Neural cell (in vitro differentiated cells): ENCODE results near the gene C3. TPM values are rescaled to one million over a fixed set of nuclear protein-coding genes. Genes with fewer than 3 reads are reported as not detected.

Experiments
- H2AFZ ChIP-seq: fragments of 200-600, 300-800 bp; sonication (generic), shearing (Covaris generic); 2 replicates; pipeline ENCODE4 v1.6.0; 2014; ENCODE audit warnings: low read depth, mild to moderate bottlenecking, antibody characterized with exemption, low read length, moderate library complexity
- H3F3A ChIP-seq: fragments of 200-600 bp; shearing (Covaris generic); 2 replicates; pipeline ENCODE4 v1.6.1; 2016; ENCODE audit warnings: mild to moderate bottlenecking, moderate library complexity, mixed read lengths, antibody characterized with exemption, low read length; ENCODE audit not compliant: insufficient read depth, poor library complexity, severe bottlenecking
- H3K27ac ChIP-seq: fragments of 200-600, 300-800 bp; sonication (generic), shearing (Covaris generic); 2 replicates; pipeline ENCODE4 v1.5.1; 2014; ENCODE audit warnings: mild to moderate bottlenecking, low read length, moderate library complexity
- H3K27me3 ChIP-seq: fragments of 300-800, 200-600 bp; sonication (generic), shearing (Covaris generic); 2 replicates; pipeline ENCODE4 v1.6.0; 2014; ENCODE audit warnings: mild to moderate bottlenecking, low read depth, low read length, moderate library complexity; ENCODE audit not compliant: insufficient read depth
- H3K36me3 ChIP-seq: fragments of 300-800, 200-600 bp; sonication (generic), shearing (Covaris generic); 2 replicates; pipeline ENCODE4 v1.5.1; 2014; ENCODE audit warnings: mild to moderate bottlenecking, antibody characterized with exemption, low read length, moderate library complexity; ENCODE audit not compliant: insufficient read depth
- H3K4me2 ChIP-seq: fragments of 300-800, 200-600 bp; sonication (generic), shearing (Covaris generic); 2 replicates; pipeline ENCODE4 v1.6.0; 2014; ENCODE audit warnings: mild to moderate bottlenecking, low read length
- H3K4me3 ChIP-seq: fragments of 300-800, 200-600 bp; sonication (generic), shearing (Covaris generic); 2 replicates; pipeline ENCODE4 v1.5.1; 2014; ENCODE audit warnings: mild to moderate bottlenecking, low read length, moderate library complexity
- H3K79me2 ChIP-seq: fragments of 200-600 bp; shearing (Covaris generic); replicated peaks from 2 replicates; pipeline ENCODE4 v1.6.0; 2014; ENCODE audit warnings: mild to moderate bottlenecking, low read length, moderate library complexity; ENCODE audit not compliant: insufficient read depth
- H3K9ac ChIP-seq: fragments of 300-800, 200-600 bp; sonication (generic), shearing (Covaris generic); 2 replicates; pipeline ENCODE4 v1.6.1; 2016; ENCODE audit warnings: mild to moderate bottlenecking, low read length, mixed read lengths
- H3K9me2 ChIP-seq: fragments of 200-600 bp; shearing (Covaris generic); 2 replicates; pipeline ENCODE4 v1.6.1; 2016; ENCODE audit warnings: mild to moderate bottlenecking, low read length, mixed read lengths; ENCODE audit not compliant: insufficient read depth
- H3K9me3 ChIP-seq: fragments of 200-600, 300-800 bp; sonication (generic), shearing (Covaris generic); 2 replicates; pipeline ENCODE4 v1.6.1; 2016; ENCODE audit warnings: mild to moderate bottlenecking, mixed run types, low read length, moderate library complexity, mixed read lengths
- H4K20me1 ChIP-seq: fragments of 200-600 bp; shearing (Covaris generic); 2 replicates; pipeline ENCODE4 v1.6.1; 2016; ENCODE audit warnings: mild to moderate bottlenecking, mixed run types; ENCODE audit not compliant: insufficient read depth
- EP300 ChIP-seq: fragments of 450-650 bp; conservative IDR thresholded peaks from 2 replicates; pipeline ENCODE4 v1.6.1; 2014; ENCODE audit warnings: antibody characterized with exemption, mild to moderate bottlenecking, moderate library complexity; ENCODE audit not compliant: poor library complexity, severe bottlenecking
- EZH2 ChIP-seq: fragments of 200-600, 300-800 bp; shearing (Covaris generic), sonication (generic); IDR thresholded peaks from 2 replicates; pipeline ENCODE4 v1.6.1; 2014; ENCODE audit warnings: antibody characterized with exemption, low read length, borderline replicate concordance, mild to moderate bottlenecking; ENCODE audit not compliant: insufficient read depth, poor library complexity, severe bottlenecking
- MXI1 ChIP-seq: fragments of 450-650 bp; conservative IDR thresholded peaks from 2 replicates; pipeline ENCODE4 v1.6.1; 2014; ENCODE audit warnings: antibody characterized with exemption, mild to moderate bottlenecking; ENCODE audit not compliant: poor library complexity, severe bottlenecking
- POLR2AphosphoS5 ChIP-seq: IDR thresholded peaks from 2 replicates; pipeline ENCODE4 v1.6.1; 2012
- RAD21 ChIP-seq: fragments of 450-650 bp; conservative IDR thresholded peaks from 2 replicates; pipeline ENCODE4 v1.6.1; 2014; ENCODE audit warnings: antibody characterized with exemption, mild to moderate bottlenecking, moderate library complexity
- SMC3 ChIP-seq: fragments of 450-650 bp; conservative IDR thresholded peaks from 2 replicates; pipeline ENCODE4 v1.6.1; 2014; ENCODE audit warnings: antibody characterized with exemption, mild to moderate bottlenecking, moderate library complexity; ENCODE audit not compliant: poor library complexity
- TAF1 ChIP-seq: IDR thresholded peaks from 2 replicates; pipeline ENCODE4 v1.6.1; 2012; ENCODE audit warnings: low read depth
- polyA plus RNA-seq: library from polyadenylated mRNA; depleted of rRNA; stranded (reverse); fragments of >200 nt; gene quantifications from 2 replicates; pipeline ENCODE4 v1.2.3, GENCODE V29; 2014
- TF ChIP-seq, protein P1 (sequence below): IDR thresholded peaks from 2 replicates; pipeline ENCODE4 v1.6.1; 2012; ENCODE audit warnings: borderline replicate concordance
- TF ChIP-seq, protein P2 (sequence below): fragments of 450-650 bp; IDR thresholded peaks from 2 replicates; pipeline ENCODE4 v1.5.1; 2014; ENCODE audit warnings: antibody characterized with exemption, mild to moderate bottlenecking, moderate library complexity; ENCODE audit not compliant: poor library complexity, severe bottlenecking

The C3 gene
- polyA plus RNA-seq, 1 donor from 2014 or later, result not detected

DNA sequence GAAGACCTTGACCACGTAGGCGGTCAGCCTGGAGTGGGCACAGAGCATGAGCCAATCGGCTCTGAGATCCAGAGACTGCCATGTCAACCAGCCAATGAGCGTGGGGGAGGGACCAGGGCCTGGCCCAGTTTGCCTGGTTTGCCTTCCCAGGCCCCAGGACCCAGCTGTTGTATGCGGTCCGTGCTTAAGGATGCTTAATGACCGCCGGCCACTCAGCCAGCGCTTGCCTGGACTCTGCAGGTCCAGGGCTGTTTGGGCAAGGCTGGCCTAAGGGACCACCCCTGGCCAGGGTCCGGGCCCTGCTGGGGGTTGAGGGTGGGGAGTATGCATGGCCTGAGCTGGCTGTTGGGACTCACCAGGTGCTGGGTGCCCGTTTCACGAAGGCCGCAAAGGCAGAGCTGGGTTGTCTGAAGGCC lies 27.4 kb downstream of the C3 start:
- Histone ChIP-seq H3K9me3 (no peaks in the 10 kb centered on the region), H3K79me2 (no peaks in the 10 kb centered on the region), H3K9ac (no peak overlapping the region), H3K27me3 (no peaks in the 10 kb centered on the region), H4K20me1 (no peaks in the 10 kb centered on the region), H3K36me3 (no peaks in the 10 kb centered on the region), H3K27ac (no peak overlapping the region), H3K9me2 (no peaks in the 10 kb centered on the region), H2AFZ (no peak overlapping the region), H3K4me2 (no peak overlapping the region), H3F3A (no peaks in the 10 kb centered on the region), H3K4me3 (no peak overlapping the region)
- no peak for TF ChIP-seq TAF1
- no peak for TF ChIP-seq SMC3
- TF ChIP-seq EZH2, result no peak
- TF ChIP-seq POLR2AphosphoS5, result no peak
- no peak for TF ChIP-seq EP300
- TF ChIP-seq, protein P1, sequence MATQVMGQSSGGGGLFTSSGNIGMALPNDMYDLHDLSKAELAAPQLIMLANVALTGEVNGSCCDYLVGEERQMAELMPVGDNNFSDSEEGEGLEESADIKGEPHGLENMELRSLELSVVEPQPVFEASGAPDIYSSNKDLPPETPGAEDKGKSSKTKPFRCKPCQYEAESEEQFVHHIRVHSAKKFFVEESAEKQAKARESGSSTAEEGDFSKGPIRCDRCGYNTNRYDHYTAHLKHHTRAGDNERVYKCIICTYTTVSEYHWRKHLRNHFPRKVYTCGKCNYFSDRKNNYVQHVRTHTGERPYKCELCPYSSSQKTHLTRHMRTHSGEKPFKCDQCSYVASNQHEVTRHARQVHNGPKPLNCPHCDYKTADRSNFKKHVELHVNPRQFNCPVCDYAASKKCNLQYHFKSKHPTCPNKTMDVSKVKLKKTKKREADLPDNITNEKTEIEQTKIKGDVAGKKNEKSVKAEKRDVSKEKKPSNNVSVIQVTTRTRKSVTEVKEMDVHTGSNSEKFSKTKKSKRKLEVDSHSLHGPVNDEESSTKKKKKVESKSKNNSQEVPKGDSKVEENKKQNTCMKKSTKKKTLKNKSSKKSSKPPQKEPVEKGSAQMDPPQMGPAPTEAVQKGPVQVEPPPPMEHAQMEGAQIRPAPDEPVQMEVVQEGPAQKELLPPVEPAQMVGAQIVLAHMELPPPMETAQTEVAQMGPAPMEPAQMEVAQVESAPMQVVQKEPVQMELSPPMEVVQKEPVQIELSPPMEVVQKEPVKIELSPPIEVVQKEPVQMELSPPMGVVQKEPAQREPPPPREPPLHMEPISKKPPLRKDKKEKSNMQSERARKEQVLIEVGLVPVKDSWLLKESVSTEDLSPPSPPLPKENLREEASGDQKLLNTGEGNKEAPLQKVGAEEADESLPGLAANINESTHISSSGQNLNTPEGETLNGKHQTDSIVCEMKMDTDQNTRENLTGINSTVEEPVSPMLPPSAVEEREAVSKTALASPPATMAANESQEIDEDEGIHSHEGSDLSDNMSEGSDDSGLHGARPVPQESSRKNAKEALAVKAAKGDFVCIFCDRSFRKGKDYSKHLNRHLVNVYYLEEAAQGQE, result no peak
- TF ChIP-seq RAD21, result no peak
- TF ChIP-seq, protein P2, sequence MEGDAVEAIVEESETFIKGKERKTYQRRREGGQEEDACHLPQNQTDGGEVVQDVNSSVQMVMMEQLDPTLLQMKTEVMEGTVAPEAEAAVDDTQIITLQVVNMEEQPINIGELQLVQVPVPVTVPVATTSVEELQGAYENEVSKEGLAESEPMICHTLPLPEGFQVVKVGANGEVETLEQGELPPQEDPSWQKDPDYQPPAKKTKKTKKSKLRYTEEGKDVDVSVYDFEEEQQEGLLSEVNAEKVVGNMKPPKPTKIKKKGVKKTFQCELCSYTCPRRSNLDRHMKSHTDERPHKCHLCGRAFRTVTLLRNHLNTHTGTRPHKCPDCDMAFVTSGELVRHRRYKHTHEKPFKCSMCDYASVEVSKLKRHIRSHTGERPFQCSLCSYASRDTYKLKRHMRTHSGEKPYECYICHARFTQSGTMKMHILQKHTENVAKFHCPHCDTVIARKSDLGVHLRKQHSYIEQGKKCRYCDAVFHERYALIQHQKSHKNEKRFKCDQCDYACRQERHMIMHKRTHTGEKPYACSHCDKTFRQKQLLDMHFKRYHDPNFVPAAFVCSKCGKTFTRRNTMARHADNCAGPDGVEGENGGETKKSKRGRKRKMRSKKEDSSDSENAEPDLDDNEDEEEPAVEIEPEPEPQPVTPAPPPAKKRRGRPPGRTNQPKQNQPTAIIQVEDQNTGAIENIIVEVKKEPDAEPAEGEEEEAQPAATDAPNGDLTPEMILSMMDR, result no peak
- no peak for TF ChIP-seq MXI1

DNA sequence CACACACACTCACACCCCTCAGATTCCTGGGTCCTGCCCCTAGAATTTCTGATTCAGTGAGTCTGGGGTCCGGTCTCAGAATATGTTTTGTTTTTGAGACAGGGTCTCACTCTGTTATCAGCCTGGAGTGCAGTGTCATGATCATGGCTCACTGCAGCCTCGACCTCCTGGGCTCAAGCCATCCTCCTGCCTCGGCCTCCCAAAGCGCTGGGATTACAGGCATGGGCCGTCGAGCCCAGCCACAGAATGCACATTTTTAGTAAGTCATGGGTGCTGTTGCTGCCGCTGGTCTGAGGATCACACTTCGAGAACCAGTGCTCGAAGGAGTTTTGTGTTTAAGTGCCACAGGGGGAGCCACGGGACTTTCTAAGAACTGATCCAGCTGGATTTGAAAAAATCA lies 28.4 kb downstream of the C3 start:
- Histone ChIP-seq H3K9ac (no peak overlapping the region), H3K9me2 (no peaks in the 10 kb centered on the region), H3K27ac (no peak overlapping the region), H3K79me2 (no peaks in the 10 kb centered on the region), H3K36me3 (no peaks in the 10 kb centered on the region), H3K27me3 (no peaks in the 10 kb centered on the region), H3F3A (no peaks in the 10 kb centered on the region), H4K20me1 (no peaks in the 10 kb centered on the region), H3K4me3 (no peak overlapping the region), H2AFZ (no peak overlapping the region), H3K9me3 (no peaks in the 10 kb centered on the region), H3K4me2 (no peak overlapping the region)
- TF ChIP-seq SMC3 (no peak), MXI1 (no peak), EZH2 (no peak), EP300 (no peak), TAF1 (no peak), RAD21 (no peak), POLR2AphosphoS5 (no peak)
- TF ChIP-seq, protein P1, result no peak
- TF ChIP-seq, protein P2, result no peak
